Measurements from ENCODE around the gene TSHB.

DNA sequence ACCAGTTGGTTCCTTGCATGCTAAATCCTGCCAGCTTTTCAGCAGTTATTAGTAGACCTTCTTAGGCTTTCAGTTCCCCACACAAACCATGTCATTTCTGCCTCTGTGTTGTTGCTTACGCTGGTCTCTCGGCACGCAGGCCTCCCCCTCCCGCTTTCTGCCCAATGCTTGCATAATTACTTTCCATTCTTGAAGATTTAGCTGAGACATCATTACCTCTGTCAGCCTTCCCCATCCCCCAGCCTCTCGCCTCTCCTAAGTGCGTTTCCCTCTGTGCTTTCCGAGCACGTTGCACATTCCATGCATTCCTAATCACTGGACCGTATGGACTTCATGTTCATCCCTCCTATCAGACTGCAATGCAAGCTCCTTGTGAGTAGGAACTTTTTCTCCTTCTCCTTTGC, 26.8 kb downstream of the TSHB start:
- TF ChIP-seq, protein P1, sequence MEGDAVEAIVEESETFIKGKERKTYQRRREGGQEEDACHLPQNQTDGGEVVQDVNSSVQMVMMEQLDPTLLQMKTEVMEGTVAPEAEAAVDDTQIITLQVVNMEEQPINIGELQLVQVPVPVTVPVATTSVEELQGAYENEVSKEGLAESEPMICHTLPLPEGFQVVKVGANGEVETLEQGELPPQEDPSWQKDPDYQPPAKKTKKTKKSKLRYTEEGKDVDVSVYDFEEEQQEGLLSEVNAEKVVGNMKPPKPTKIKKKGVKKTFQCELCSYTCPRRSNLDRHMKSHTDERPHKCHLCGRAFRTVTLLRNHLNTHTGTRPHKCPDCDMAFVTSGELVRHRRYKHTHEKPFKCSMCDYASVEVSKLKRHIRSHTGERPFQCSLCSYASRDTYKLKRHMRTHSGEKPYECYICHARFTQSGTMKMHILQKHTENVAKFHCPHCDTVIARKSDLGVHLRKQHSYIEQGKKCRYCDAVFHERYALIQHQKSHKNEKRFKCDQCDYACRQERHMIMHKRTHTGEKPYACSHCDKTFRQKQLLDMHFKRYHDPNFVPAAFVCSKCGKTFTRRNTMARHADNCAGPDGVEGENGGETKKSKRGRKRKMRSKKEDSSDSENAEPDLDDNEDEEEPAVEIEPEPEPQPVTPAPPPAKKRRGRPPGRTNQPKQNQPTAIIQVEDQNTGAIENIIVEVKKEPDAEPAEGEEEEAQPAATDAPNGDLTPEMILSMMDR (IDR thresholded peaks at IDR 0.05), result no peak
- TF ChIP-seq POLR2A (IDR thresholded peaks at IDR 0.05), result no peak
- no peak for TF ChIP-seq EP300 (IDR thresholded peaks at IDR 0.05)

Data from tibial nerve (tissue), 4 donors.